Caco-2 (cell line): ENCODE data around the gene ZNF175. TPM values are rescaled to one million over a fixed set of nuclear protein-coding genes. Genes with fewer than 3 reads are reported as not detected.
"Not testable (repeated sequence)": the region's sequence is repeated elsewhere in the genome, so short reads cannot be mapped to it uniquely, and the experiment has no call there.

Experiments used
- BruUV-seq: library from RNA; stranded (reverse); fragments of 400-500 nt; replicated peaks from 2 replicates; lab custom pipeline; 2021; lab: Mats Ljungman, UMichigan
- CTCF ChIA-PET: fragments of 300-600 bp; sonication (Branson Sonifier 250); formaldehyde crosslinking; loops from one replicate; lab custom pipeline; 2022; ENCODE audit warnings: antibody characterized with exemption; lab: Charles Lee
- POLR2A ChIA-PET: fragments of 300-600 bp; sonication (Branson Sonifier 250); formaldehyde crosslinking; loops from one replicate; lab custom pipeline; 2022; ENCODE audit warnings: antibody characterized with exemption; lab: Charles Lee
- DNase-seq, 2 experiments: peaks; one replicate each; pipeline versions ENCODE4 v3.0.0 to v3.0.0-alpha.2; 2020 to 2022
- H3K27me3 ChIP-seq: replicated peaks from 2 replicates; pipeline ENCODE4 v1.6.0; 2011; ENCODE audit warnings: low read length; ENCODE audit not compliant: control insufficient read depth, insufficient read depth
- H3K36me3 ChIP-seq: 2 replicates; pipeline ENCODE4 v1.5.1; 2011; ENCODE audit warnings: low read length; ENCODE audit not compliant: control insufficient read depth, insufficient read depth
- H3K4me1 ChIP-seq: fragments of 250-450 bp; sonication (Bioruptor Pico); 2 replicates; pipeline ENCODE4 v1.5.1; 2020; ENCODE audit warnings: mild to moderate bottlenecking
- H3K4me3 ChIP-seq: 2 replicates; pipeline ENCODE4 v1.5.1; 2011; ENCODE audit warnings: low read depth, mild to moderate bottlenecking, control low read depth, low read length
- H3K9me3 ChIP-seq: fragments of 250-450 bp; sonication (Bioruptor Pico); 2 replicates; pipeline ENCODE4 v1.5.1; 2020; ENCODE audit warnings: mild to moderate bottlenecking, moderate library complexity
- H3K27ac Mint-ChIP-seq: one replicate; pipeline ENCODE4 v1.8.0; 2022; ENCODE audit warnings: mixed read lengths; ENCODE audit not compliant: unreplicated experiment
- H3K27me3 Mint-ChIP-seq: one replicate; pipeline ENCODE4 v1.8.0; 2022; ENCODE audit warnings: mixed read lengths; ENCODE audit not compliant: insufficient read depth, unreplicated experiment
- H3K36me3 Mint-ChIP-seq: one replicate; pipeline ENCODE4 v1.8.0; 2022; ENCODE audit warnings: mild to moderate bottlenecking, mixed read lengths; ENCODE audit not compliant: insufficient read depth, unreplicated experiment
- H3K4me1 Mint-ChIP-seq: one replicate; pipeline ENCODE4 v1.8.0; 2022; ENCODE audit warnings: low read depth, mixed read lengths; ENCODE audit not compliant: unreplicated experiment
- H3K4me3 Mint-ChIP-seq: one replicate; pipeline ENCODE4 v1.8.0; 2022; ENCODE audit warnings: mild to moderate bottlenecking, moderate library complexity, mixed read lengths; ENCODE audit not compliant: unreplicated experiment
- H3K9me3 Mint-ChIP-seq: one replicate; pipeline ENCODE4 v1.8.0; 2022; ENCODE audit warnings: mixed read lengths; ENCODE audit not compliant: unreplicated experiment
- CTCF ChIP-seq, 2 experiments: fragments of 200-600 bp in 1 of 2; IDR thresholded peaks; 1 replicate in 1 of 2; 2 replicates in 1 of 2; pipeline versions ENCODE4 v1.5.1 to v1.8.0; 2011 to 2022; ENCODE audit warnings: antibody characterized with exemption in 1 of 2, control low read depth in 1 of 2, inconsistent platforms in 1 of 2, low read depth in 1 of 2, low read length in 1 of 2, mild to moderate bottlenecking in 1 of 2, moderate library complexity in 1 of 2; ENCODE audit not compliant: insufficient read depth in 1 of 2, severe bottlenecking in 1 of 2, unreplicated experiment in 1 of 2
- intact Hi-C: fragments of 100-400 bp; cut with micrococcal nuclease; formaldehyde crosslinking; loops from one replicate; pipeline ENCODE4 v1.10.0; 2022; ENCODE audit not compliant: unreplicated experiment
- total RNA-seq: library from RNA; stranded (reverse); gene quantifications from 2 replicates; pipeline ENCODE4 v1.2.3, GENCODE V29; 2022

The ZNF175 gene
- total RNA-seq, 1 experiment from 2014 or later = 8.7 TPM

- 0 out of 2 replicates have a peak, but pooled peaks cover 3% of the 10 kb centered on the region for H3K4me1 ChIP-seq
- H3K4me1 Mint-ChIP-seq = no peaks in the 10 kb centered on the region
- H3K27me3 Mint-ChIP-seq = peaks cover 15% of the 10 kb centered on the region
- ChIA-PET POLR2A (no interaction called here), CTCF (no interaction called here)
- H3K27me3 ChIP-seq = no peaks in the 10 kb centered on the region
- no peaks in the 10 kb centered on the region for H3K9me3 ChIP-seq
- no peak for TF ChIP-seq CTCF (IDR thresholded peaks at IDR 0.05; ENCODE audit: insufficient read depth in 1 of 2, low read depth in 1 of 2, low read length in 1 of 2, severe bottlenecking in 1 of 2, unreplicated experiment in 1 of 2)
- H3K4me3 ChIP-seq = no peak overlapping the region
- BruUV-seq = no TSS peak
- H3K4me3 Mint-ChIP-seq = no peak overlapping the region
- no peak for DNase-seq
- no peaks in the 10 kb centered on the region for H3K9me3 Mint-ChIP-seq
- H3K36me3 ChIP-seq = no peaks in the 10 kb centered on the region
- intact Hi-C loops = no loop called here
- H3K27ac Mint-ChIP-seq = no peak overlapping the region
- no peaks in the 10 kb centered on the region for H3K36me3 Mint-ChIP-seq
These were observed 56.5 kb downstream of the ZNF175 start for GRCh38 chr19:51627491-51628138.

- BruUV-seq = no TSS peak
- H3K4me1 ChIP-seq = 0 out of 2 replicates have a peak, but pooled peaks cover 3% of the 10 kb centered on the region
- no peaks in the 10 kb centered on the region for H3K9me3 Mint-ChIP-seq
- no peaks in the 10 kb centered on the region for H3K27me3 ChIP-seq
- no peak for TF ChIP-seq CTCF (IDR thresholded peaks at IDR 0.05; ENCODE audit: insufficient read depth in 1 of 2, low read depth in 1 of 2, low read length in 1 of 2, severe bottlenecking in 1 of 2, unreplicated experiment in 1 of 2)
- no peaks in the 10 kb centered on the region for H3K36me3 ChIP-seq
- CTCF ChIA-PET = interaction anchor here (0.6 kb wide), 1 partner anchor 71 kb away, joined by 3 read pairs; no protein-coding TSS in a partner anchor
- H3K4me3 Mint-ChIP-seq = no peak overlapping the region
- no peaks in the 10 kb centered on the region for H3K4me1 Mint-ChIP-seq
- peaks cover 15% of the 10 kb centered on the region for H3K27me3 Mint-ChIP-seq
- H3K36me3 Mint-ChIP-seq = no peaks in the 10 kb centered on the region
- no peak for DNase-seq
- intact Hi-C loops = no loop called here
- H3K9me3 ChIP-seq = no peaks in the 10 kb centered on the region
- H3K27ac Mint-ChIP-seq = no peak overlapping the region
- no peak overlapping the region for H3K4me3 ChIP-seq
- POLR2A ChIA-PET = no interaction called here
These were observed 57.3 kb downstream of the ZNF175 start for GRCh38 chr19:51628153-51628939.

- H3K36me3 ChIP-seq, POLR2A ChIA-PET, intact Hi-C loops, H3K4me3 Mint-ChIP-seq, DNase-seq, H3K4me1 Mint-ChIP-seq, H3K27me3 ChIP-seq, H3K9me3 ChIP-seq, H3K4me3 ChIP-seq, H3K27ac Mint-ChIP-seq, H3K4me1 ChIP-seq, H3K9me3 Mint-ChIP-seq, H3K36me3 Mint-ChIP-seq, BruUV-seq, CTCF ChIA-PET: not testable (repeated sequence)
- H3K27me3 Mint-ChIP-seq = peaks cover 10% of the 10 kb centered on the region
These were observed 59.2 kb downstream of the ZNF175 start, which contains the start of gene SIGLEC5 for GRCh38 chr19:51630315-51630714. Gene SIGLEC5, minus strand, starts transcription at chr19:51630401. Its CDS starts 66 bp downstream, at chr19:51630335.
